Measurements from ENCODE around the gene TAAR8.
"Not testable (repeated sequence)": the region's sequence is repeated elsewhere in the genome, so short reads cannot be mapped to it uniquely, and the experiment has no call there.

Gene TAAR8

GRCh38 chr6:132552372-132552771, at the start of gene TAAR8:
TAAR8 (plus strand) TSS chr6:132552672; CDS start chr6:132552693, 21 bp downstream.
- no peak for DNase-seq

- no peak for DNase-seq
Observed at GRCh38 chr6:132504757-132505156, 47.7 kb upstream of the TAAR8 start.

GRCh38 chr6:132505158-132505557, 47.3 kb upstream of the TAAR8 start:
- DNase-seq = no peak

GRCh38 chr6:132506461-132506860, 46.0 kb upstream of the TAAR8 start:
- no peak for DNase-seq

- DNase-seq = no peak
Observed at GRCh38 chr6:132506869-132507808, 45.3 kb upstream of the TAAR8 start.

GRCh38 chr6:132511210-132511830, 41.2 kb upstream of the TAAR8 start:
- no peak for DNase-seq

GRCh38 chr6:132511831-132512220, 40.6 kb upstream of the TAAR8 start:
- no peak for DNase-seq

- no peak for DNase-seq
Observed at GRCh38 chr6:132512342-132512637, 40.2 kb upstream of the TAAR8 start.

GRCh38 chr6:132512638-132513632, 39.5 kb upstream of the TAAR8 start, which contains the start of gene STX7:
STX7 (minus strand) TSS chr6:132513116; CDS start chr6:132503530, 9,586 bp downstream.
- peak; percentile 69 to 83 for DNase-seq

GRCh38 chr6:132513831-132514545, 38.5 kb upstream of the TAAR8 start:
- no peak for DNase-seq

GRCh38 chr6:132515386-132515785, 37.1 kb upstream of the TAAR8 start:
- DNase-seq = no peak

GRCh38 chr6:132520953-132521352, 31.5 kb upstream of the TAAR8 start:
- DNase-seq = no peak

- no peak for DNase-seq
Observed at GRCh38 chr6:132524646-132525045, 27.8 kb upstream of the TAAR8 start.

GRCh38 chr6:132525866-132526265, 26.6 kb upstream of the TAAR8 start:
- no peak for DNase-seq

- DNase-seq = no peak
Observed at GRCh38 chr6:132526461-132526860, 26.0 kb upstream of the TAAR8 start.

- DNase-seq = no peak
Observed at GRCh38 chr6:132527791-132528190, 24.7 kb upstream of the TAAR8 start.

- peak; percentile 22 to 34 for DNase-seq
Observed at GRCh38 chr6:132530293-132530974, 22.0 kb upstream of the TAAR8 start.

- not testable (repeated sequence) for DNase-seq
Observed at GRCh38 chr6:132534546-132534945, 17.9 kb upstream of the TAAR8 start.

- DNase-seq = no peak
Observed at GRCh38 chr6:132537145-132537544, 15.3 kb upstream of the TAAR8 start.

- DNase-seq = no peak
Observed at GRCh38 chr6:132537977-132538376, 14.5 kb upstream of the TAAR8 start, which contains the start of gene TAAR9. TAAR9 (plus strand) TSS chr6:132538277; CDS start chr6:132538290, 13 bp downstream.

GRCh38 chr6:132544826-132545225, 7.6 kb upstream of the TAAR8 start:
- DNase-seq = no peak

Data from NCI-H446 (cell line).